K562 (cell line): Measurements from ENCODE around the gene DPM2. TPM values are rescaled to one million over a fixed set of nuclear protein-coding genes. Genes with fewer than 3 reads are reported as not detected.

Experiments
- DMBX1 ChIP-seq: fragments of 250-450 bp; sonication (Bioruptor Pico); IDR thresholded peaks from 2 replicates; pipeline ENCODE4 v1.8.0; 2022; ENCODE audit warnings: inconsistent platforms, mild to moderate bottlenecking, moderate library complexity, borderline replicate concordance
- FIP1L1 ChIP-seq: fragments of 200-400 bp; formaldehyde crosslinking; IDR thresholded peaks from 2 replicates; pipeline ENCODE4 v1.6.1; 2018; ENCODE audit warnings: mild to moderate bottlenecking, low read depth, low read length; ENCODE audit not compliant: poor library complexity, severe bottlenecking
- FOXM1 ChIP-seq, 2 experiments: fragments of 450-650 bp in 1 of 2; sonication (generic) in 1 of 2; formaldehyde crosslinking in 1 of 2; IDR thresholded peaks; 2 replicates each; pipeline versions ENCODE4 v1.6.1 to v1.9.0; 2017 to 2022; ENCODE audit warnings: low read depth in 2 of 2, mild to moderate bottlenecking in 2 of 2, missing genetic modification reagents in 1 of 2, moderate library complexity in 1 of 2
- HDAC2 ChIP-seq: fragments of 450-650 bp; IDR thresholded peaks from 2 replicates; pipeline ENCODE4 v1.6.1; 2016; ENCODE audit warnings: mild to moderate bottlenecking
- RCOR1 ChIP-seq, 2 experiments: IDR thresholded peaks; 2 replicates each; pipeline ENCODE4 v1.6.1; 2012; ENCODE audit warnings: low read depth in 2 of 2, low read length in 2 of 2, borderline replicate concordance in 1 of 2, improper control_type of control experiment in 1 of 2
- ZC3H11A ChIP-seq: IDR thresholded peaks from 2 replicates; pipeline ENCODE4 v1.6.1; 2012; ENCODE audit warnings: low read depth, low read length, improper control_type of control experiment
- ZC3H8 ChIP-seq: fragments of 450-650 bp; IDR thresholded peaks from 2 replicates; pipeline ENCODE4 v1.6.1; 2017
- ZNF140 ChIP-seq: fragments of 250-450 bp; sonication (Bioruptor Pico); IDR thresholded peaks from 2 replicates; pipeline ENCODE4 v1.8.0; 2021; ENCODE audit warnings: moderate library complexity, mild to moderate bottlenecking, inconsistent platforms
- ZNF232 ChIP-seq: sonication (generic); formaldehyde crosslinking; IDR thresholded peaks from 2 replicates; pipeline ENCODE4 v1.8.0; 2022; ENCODE audit warnings: mild to moderate bottlenecking, missing genetic modification reagents
- ZNF436 ChIP-seq: fragments of 250-450, 450-650 bp; sonication (Bioruptor Pico); formaldehyde crosslinking; IDR thresholded peaks from 2 replicates; pipeline ENCODE4 v1.7.0; 2020; ENCODE audit warnings: mild to moderate bottlenecking
- ZNF583 ChIP-seq: fragments of 250-450 bp; sonication (Bioruptor Pico); IDR thresholded peaks from 2 replicates; pipeline ENCODE4 v1.4.0; 2020
- polyA plus RNA-seq, 8 experiments: library from polyadenylated mRNA; depleted of rRNA in 4 of 8; stranded (reverse) in 5 of 8; unstranded in 3 of 8; fragments of >200 nt; fragmentation: Nextera tagmentation in 2 of 8; fragmentation: Illumina TruSeq in 1 of 8; extraction: Ambion mirVana in 2 of 8; extraction: Trizol in 1 of 8; gene quantifications; 2 replicates each; pipeline versions ENCODE4 v1.2.1 to v1.2.3, GENCODE V29; 2011 to 2014; ENCODE audit warnings: inconsistent platforms in 1 of 8, missing spikeins in 1 of 8
- total RNA-seq, 7 experiments: library from RNA; depleted of rRNA in 6 of 7; stranded (reverse); fragments of >200 nt in 6 of 7; fragmentation: Illumina TruSeq in 2 of 7; extraction: Trizol in 2 of 7; gene quantifications; 2 replicates each; pipeline versions ENCODE4 v1.2.1 to v1.2.3, GENCODE V29; 2011 to 2021; ENCODE audit warnings: low replicate concordance in 1 of 7
- TF ChIP-seq, protein P1 (sequence below): sonication (generic); formaldehyde crosslinking; IDR thresholded peaks from 2 replicates; pipeline ENCODE4 v1.8.1; 2023; ENCODE audit warnings: mild to moderate bottlenecking, missing genetic modification reagents
- TF ChIP-seq, protein P2 (sequence below), 2 experiments: fragments of 450-650 bp; conservative IDR thresholded peaks; 2 replicates each; pipeline ENCODE4 v1.6.1; 2017; ENCODE audit warnings: mild to moderate bottlenecking in 2 of 2, moderate library complexity in 2 of 2
- TF ChIP-seq, protein P3 (sequence below), 2 experiments: IDR thresholded peaks in 1 of 2; conservative IDR thresholded peaks in 1 of 2; 2 replicates each; pipeline ENCODE4 v1.6.1; 2016; ENCODE audit warnings: low read depth in 2 of 2, mild to moderate bottlenecking in 1 of 2, missing compliant biosample characterization in 1 of 2, missing genetic modification characterization in 1 of 2, moderate library complexity in 1 of 2
- TF ChIP-seq, protein P4 (sequence below): fragments of 450-650 bp; IDR thresholded peaks from 2 replicates; pipeline ENCODE4 v1.6.1; 2018; ENCODE audit not compliant: partially characterized antibody

DPM2 gene
- total and polyA plus RNA-seq, 9 of the 15 experiments (the other 6 are each of a cell fraction or from before 2014, with no cell fraction given): 43.5 to 126 (median 71.1) TPM

DNA sequence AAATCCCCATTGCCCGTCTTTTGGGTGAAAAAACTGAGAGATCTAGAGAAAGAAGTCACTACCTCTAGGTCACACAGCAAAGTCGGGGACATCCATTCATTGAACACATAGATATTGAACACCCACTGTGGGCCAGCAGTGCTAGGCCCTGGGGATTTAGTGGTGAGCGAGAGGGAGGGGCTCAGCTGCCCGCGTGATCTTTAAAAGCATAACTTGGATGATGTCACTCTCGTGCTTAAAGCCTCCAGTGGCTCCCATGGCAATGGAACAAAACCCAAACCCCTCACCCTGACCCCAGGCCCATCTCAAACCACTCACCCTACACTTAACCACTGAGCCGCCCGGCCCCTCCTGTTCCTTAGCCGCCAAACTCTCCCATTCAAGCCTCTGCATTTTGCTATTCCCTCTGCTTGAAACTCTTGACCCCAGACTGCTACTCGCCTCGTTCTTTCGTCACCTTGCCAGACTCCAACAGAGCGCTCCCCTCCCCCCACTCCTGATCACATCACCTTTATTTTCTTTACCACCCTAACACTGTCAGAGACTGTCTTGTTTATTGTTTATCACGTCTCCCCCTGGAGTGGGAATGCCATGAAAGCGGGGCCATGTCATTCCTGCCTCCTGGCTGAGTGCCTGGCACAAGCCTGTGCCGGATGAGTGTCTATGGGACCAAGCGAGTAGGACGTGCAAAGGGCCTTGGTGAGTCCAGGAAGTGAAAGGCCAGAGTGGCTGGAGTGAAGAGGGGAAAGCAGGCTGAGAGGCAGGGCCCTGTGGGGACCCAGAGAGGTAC, 6.4 kb downstream of the DPM2 start (continued):
- TF ChIP-seq, protein P1, sequence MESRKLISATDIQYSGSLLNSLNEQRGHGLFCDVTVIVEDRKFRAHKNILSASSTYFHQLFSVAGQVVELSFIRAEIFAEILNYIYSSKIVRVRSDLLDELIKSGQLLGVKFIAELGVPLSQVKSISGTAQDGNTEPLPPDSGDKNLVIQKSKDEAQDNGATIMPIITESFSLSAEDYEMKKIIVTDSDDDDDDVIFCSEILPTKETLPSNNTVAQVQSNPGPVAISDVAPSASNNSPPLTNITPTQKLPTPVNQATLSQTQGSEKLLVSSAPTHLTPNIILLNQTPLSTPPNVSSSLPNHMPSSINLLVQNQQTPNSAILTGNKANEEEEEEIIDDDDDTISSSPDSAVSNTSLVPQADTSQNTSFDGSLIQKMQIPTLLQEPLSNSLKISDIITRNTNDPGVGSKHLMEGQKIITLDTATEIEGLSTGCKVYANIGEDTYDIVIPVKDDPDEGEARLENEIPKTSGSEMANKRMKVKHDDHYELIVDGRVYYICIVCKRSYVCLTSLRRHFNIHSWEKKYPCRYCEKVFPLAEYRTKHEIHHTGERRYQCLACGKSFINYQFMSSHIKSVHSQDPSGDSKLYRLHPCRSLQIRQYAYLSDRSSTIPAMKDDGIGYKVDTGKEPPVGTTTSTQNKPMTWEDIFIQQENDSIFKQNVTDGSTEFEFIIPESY (CRISPR knock-in tag): peak; percentile 5; the same call in 1 of the 2 replicates
- TF ChIP-seq DMBX1 (CRISPR knock-in tag) (no peak), ZNF583 (CRISPR knock-in tag) (no peak), ZNF436 (no peak), HDAC2 (peak; percentile 24; the same call in 1 of the 2 replicates), ZC3H11A (no peak), RCOR1 (IDR thresholded peaks at IDR 0.05; ENCODE audit: borderline replicate concordance in 1 of 2, low read depth in 2 of 2, low read length in 2 of 2) (no peak), ZC3H8 (no peak), ZNF140 (CRISPR knock-in tag) (no peak), FIP1L1 (no peak), ZNF232 (CRISPR knock-in tag) (no peak), FOXM1 (IDR thresholded peaks at IDR 0.05; ENCODE audit: low read depth) (no peak), FOXM1 (CRISPR knock-in tag; IDR thresholded peaks at IDR 0.05; ENCODE audit: low read depth) (no peak)
- TF ChIP-seq, protein P2, sequence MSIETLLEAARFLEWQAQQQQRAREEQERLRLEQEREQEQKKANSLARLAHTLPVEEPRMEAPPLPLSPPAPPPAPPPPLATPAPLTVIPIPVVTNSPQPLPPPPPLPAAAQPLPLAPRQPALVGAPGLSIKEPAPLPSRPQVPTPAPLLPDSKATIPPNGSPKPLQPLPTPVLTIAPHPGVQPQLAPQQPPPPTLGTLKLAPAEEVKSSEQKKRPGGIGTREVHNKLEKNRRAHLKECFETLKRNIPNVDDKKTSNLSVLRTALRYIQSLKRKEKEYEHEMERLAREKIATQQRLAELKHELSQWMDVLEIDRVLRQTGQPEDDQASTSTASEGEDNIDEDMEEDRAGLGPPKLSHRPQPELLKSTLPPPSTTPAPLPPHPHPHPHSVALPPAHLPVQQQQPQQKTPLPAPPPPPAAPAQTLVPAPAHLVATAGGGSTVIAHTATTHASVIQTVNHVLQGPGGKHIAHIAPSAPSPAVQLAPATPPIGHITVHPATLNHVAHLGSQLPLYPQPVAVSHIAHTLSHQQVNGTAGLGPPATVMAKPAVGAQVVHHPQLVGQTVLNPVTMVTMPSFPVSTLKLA (conservative IDR thresholded peaks at IDR 0.05): no peak
- TF ChIP-seq, protein P3, sequence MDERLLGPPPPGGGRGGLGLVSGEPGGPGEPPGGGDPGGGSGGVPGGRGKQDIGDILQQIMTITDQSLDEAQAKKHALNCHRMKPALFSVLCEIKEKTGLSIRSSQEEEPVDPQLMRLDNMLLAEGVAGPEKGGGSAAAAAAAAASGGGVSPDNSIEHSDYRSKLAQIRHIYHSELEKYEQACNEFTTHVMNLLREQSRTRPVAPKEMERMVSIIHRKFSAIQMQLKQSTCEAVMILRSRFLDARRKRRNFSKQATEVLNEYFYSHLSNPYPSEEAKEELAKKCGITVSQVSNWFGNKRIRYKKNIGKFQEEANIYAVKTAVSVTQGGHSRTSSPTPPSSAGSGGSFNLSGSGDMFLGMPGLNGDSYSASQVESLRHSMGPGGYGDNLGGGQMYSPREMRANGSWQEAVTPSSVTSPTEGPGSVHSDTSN (CRISPR knock-in tag; IDR thresholded peaks at IDR 0.05; ENCODE audit: low read depth): no peak
- TF ChIP-seq, protein P3 (tag; conservative IDR thresholded peaks at IDR 0.05; ENCODE audit: low read depth): no peak
- TF ChIP-seq, protein P4, sequence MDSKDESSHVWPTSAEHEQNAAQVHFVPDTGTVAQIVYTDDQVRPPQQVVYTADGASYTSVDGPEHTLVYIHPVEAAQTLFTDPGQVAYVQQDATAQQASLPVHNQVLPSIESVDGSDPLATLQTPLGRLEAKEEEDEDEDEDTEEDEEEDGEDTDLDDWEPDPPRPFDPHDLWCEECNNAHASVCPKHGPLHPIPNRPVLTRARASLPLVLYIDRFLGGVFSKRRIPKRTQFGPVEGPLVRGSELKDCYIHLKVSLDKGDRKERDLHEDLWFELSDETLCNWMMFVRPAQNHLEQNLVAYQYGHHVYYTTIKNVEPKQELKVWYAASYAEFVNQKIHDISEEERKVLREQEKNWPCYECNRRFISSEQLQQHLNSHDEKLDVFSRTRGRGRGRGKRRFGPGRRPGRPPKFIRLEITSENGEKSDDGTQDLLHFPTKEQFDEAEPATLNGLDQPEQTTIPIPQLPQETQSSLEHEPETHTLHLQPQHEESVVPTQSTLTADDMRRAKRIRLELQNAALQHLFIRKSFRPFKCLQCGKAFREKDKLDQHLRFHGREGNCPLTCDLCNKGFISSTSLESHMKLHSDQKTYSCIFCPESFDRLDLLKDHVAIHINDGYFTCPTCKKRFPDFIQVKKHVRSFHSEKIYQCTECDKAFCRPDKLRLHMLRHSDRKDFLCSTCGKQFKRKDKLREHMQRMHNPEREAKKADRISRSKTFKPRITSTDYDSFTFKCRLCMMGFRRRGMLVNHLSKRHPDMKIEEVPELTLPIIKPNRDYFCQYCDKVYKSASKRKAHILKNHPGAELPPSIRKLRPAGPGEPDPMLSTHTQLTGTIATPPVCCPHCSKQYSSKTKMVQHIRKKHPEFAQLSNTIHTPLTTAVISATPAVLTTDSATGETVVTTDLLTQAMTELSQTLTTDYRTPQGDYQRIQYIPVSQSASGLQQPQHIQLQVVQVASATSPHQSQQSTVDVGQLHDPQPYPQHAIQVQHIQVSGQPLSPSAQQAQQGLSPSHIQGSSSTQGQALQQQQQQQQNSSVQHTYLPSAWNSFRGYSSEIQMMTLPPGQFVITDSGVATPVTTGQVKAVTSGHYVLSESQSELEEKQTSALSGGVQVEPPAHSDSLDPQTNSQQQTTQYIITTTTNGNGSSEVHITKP: no peak
